Cardiac muscle cell (in vitro differentiated cells and primary cell): Measurements from ENCODE around the gene TCAF1. TPM values are rescaled to one million over a fixed set of nuclear protein-coding genes. Genes with fewer than 3 reads are reported as not detected.
A peak's percentile ranks its signal among the peaks of the same experiment; 100 is the strongest.
"Not testable (repeated sequence)": the region's sequence is repeated elsewhere in the genome, so short reads cannot be mapped to it uniquely, and the experiment has no call there.

Experiments used
- DNase-seq, 2 donors: peaks; one replicate each; pipeline versions ENCODE4 v3.0.0 to v3.0.0-alpha.2; 2010 to 2017; ENCODE audit warnings: low read depth in 1 of 2, low spot score in 1 of 2
- H3K27ac ChIP-seq: fragments of 200-600 bp; sonication (generic); 2 replicates; pipeline ENCODE4 v1.5.1; 2016
- H3K27me3 ChIP-seq: fragments of 200-600 bp; sonication (generic); 2 replicates; pipeline ENCODE4 v1.6.0; 2016; ENCODE audit warnings: control low read depth
- H3K36me3 ChIP-seq: fragments of 200-600 bp; sonication (generic); 2 replicates; pipeline ENCODE4 v1.5.1; 2016; ENCODE audit warnings: control low read depth
- H3K4me1 ChIP-seq: fragments of 200-600 bp; sonication (generic); 2 replicates; pipeline ENCODE4 v1.8.1; 2017; ENCODE audit warnings: low read depth, mild to moderate bottlenecking, mixed run types
- H3K4me3 ChIP-seq: fragments of 200-600 bp; sonication (generic); 2 replicates; pipeline ENCODE4 v1.5.1; 2016; ENCODE audit warnings: mild to moderate bottlenecking
- H3K9me3 ChIP-seq: fragments of 200-600 bp; sonication (generic); 2 replicates; pipeline ENCODE4 v1.5.1; 2017; ENCODE audit warnings: low read depth, mild to moderate bottlenecking, control low read depth
- polyA plus RNA-seq: library from polyadenylated mRNA; unstranded; fragments of >200 nt; fragmentation: Nextera tagmentation; extraction: Ambion mirVana; gene quantifications from 2 replicates; pipeline ENCODE4 v1.2.1, GENCODE V29; 2016
- total RNA-seq: library from RNA; depleted of rRNA; stranded (reverse); fragments of >200 nt; gene quantifications from 2 replicates; pipeline ENCODE4 v1.2.3, GENCODE V29; 2016
- TF ChIP-seq, protein P1 (sequence below): IDR thresholded peaks from 2 replicates; pipeline ENCODE4 v1.5.1; 2012; ENCODE audit warnings: low read depth, mild to moderate bottlenecking, low read length

The TCAF1 gene
- total and polyA plus RNA-seq, 2 experiments from 2014 or later, result 58.6 to 82.7 TPM

DNA sequence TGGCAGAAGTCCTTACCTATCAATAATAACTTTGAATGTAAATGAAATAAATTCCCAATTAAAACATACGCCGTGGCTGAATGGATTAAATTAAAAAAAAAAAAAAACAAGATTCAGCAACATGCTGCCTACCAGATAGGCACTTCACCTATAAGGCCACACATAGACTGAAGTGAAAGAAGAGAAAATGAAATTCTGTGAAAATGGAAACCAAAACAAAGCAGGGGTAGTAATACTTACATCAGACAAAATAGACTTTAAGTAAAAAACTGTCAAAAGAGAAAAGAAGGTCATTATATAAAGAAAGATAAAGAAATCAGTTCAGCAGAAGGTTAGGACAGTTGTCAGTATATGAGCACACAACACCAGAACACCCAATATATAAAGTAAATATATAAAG is 55.3 kb downstream of the TCAF1 start:
- Histone ChIP-seq H3K27ac (no peak overlapping the region), H3K4me1 (no peaks in the 10 kb centered on the region), H3K36me3 (no peaks in the 10 kb centered on the region), H3K27me3 (no peaks in the 10 kb centered on the region), H3K9me3 (no peaks in the 10 kb centered on the region), H3K4me3 (no peak overlapping the region)
- TF ChIP-seq, protein P1, sequence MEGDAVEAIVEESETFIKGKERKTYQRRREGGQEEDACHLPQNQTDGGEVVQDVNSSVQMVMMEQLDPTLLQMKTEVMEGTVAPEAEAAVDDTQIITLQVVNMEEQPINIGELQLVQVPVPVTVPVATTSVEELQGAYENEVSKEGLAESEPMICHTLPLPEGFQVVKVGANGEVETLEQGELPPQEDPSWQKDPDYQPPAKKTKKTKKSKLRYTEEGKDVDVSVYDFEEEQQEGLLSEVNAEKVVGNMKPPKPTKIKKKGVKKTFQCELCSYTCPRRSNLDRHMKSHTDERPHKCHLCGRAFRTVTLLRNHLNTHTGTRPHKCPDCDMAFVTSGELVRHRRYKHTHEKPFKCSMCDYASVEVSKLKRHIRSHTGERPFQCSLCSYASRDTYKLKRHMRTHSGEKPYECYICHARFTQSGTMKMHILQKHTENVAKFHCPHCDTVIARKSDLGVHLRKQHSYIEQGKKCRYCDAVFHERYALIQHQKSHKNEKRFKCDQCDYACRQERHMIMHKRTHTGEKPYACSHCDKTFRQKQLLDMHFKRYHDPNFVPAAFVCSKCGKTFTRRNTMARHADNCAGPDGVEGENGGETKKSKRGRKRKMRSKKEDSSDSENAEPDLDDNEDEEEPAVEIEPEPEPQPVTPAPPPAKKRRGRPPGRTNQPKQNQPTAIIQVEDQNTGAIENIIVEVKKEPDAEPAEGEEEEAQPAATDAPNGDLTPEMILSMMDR, result no peak
- DNase-seq, result no peak

DNA sequence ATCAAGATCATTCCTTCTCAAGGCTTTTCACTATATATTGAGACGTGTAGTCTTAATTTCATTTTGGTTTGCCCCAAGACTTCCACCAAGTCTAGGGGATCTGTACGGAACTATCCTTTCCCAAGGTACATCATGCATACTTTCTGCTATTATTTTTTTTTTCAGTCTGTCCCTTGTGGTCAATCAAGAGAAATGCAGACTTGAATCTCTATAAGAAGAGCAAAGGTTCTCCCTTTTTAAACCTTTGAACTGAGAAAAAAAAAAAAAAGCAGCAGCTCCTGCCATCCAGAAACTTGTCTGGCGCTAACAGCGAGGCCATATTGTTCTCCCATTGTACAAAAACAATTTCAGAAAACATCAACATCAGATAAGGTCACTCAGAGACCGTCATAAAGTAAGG is 60.3 kb downstream of the TCAF1 start:
- DNase-seq, H3K27me3 ChIP-seq, H3K27ac ChIP-seq, H3K36me3 ChIP-seq, H3K9me3 ChIP-seq, H3K4me1 ChIP-seq, H3K4me3 ChIP-seq: not testable (repeated sequence)

DNA sequence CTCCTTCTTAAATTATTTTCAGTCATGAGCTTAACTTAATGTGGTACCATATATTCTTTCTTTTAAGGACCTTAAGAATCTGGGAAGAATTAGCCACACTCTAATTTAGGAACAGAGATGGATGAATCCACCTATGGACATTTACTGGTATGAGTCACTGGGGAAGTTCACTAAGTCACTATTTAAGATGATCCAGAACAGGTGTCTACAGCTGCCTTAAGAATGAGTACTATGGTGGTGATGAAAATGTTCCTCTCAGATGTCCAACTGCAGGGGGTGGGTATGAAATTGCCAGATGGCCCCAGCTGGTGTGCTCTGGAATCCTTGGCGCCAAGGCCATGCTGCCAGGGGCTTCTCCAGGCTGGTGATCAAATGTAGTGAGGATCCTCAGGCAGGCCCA is 61.9 kb downstream of the TCAF1 start:
- not testable (repeated sequence) for H3K36me3 ChIP-seq, H3K4me1 ChIP-seq, H3K4me3 ChIP-seq, H3K27ac ChIP-seq, H3K9me3 ChIP-seq, H3K27me3 ChIP-seq, DNase-seq

DNA sequence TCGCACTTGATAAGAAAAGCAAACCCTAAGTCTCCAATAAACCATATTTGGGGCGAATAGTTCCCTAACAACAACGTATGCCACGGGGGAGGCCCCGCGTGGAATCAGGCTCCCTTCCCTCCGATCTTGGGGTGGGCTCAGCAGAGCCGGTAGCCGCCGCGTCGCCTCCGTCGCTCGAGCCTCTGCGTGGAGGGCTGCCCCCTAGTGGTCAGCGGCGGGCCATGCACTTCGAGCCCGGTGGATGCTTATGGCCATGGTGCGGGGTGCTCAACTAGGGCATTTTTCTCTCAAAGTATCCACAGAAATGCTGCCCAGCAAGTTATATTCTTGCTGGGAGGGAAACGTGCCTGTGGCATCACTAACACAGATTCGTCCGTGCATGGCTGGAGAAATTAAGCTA is 64.8 kb downstream of the TCAF1 start:
- H3K36me3 ChIP-seq, result not testable (repeated sequence)
- H3K4me3 ChIP-seq, result peak overlapping the region; percentile 26
- TF ChIP-seq, protein P1, result peak; percentile 26

DNA sequence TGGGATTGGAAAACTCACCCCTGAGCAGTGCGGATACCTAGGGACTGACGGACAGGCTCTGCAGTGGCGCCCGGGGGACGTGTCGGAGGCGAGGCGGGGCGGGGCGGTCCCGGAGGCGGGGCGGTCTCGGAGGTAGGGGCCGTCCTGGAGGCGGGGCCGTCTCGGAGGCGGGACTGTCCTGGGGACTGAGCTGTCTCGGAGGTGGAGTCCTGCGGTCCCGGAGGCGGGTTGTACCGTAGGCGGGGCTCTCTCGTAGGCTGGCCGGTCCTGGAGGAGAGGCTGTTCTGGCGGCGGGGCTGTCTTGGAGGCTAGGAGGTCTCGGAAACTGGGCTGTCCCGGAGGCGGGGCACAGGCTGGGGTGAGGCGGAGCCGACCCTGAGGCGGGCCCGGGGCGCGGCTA is 65.4 kb downstream of the TCAF1 start:
- not testable (repeated sequence) for DNase-seq, H3K9me3 ChIP-seq, H3K4me3 ChIP-seq, H3K27ac ChIP-seq, H3K27me3 ChIP-seq, H3K4me1 ChIP-seq, H3K36me3 ChIP-seq

More for the DNA sequence above, 64.8 kb downstream of the TCAF1 start:
- not testable (repeated sequence) for H3K27me3 ChIP-seq, H3K27ac ChIP-seq, DNase-seq, H3K4me1 ChIP-seq, H3K9me3 ChIP-seq

DNA sequence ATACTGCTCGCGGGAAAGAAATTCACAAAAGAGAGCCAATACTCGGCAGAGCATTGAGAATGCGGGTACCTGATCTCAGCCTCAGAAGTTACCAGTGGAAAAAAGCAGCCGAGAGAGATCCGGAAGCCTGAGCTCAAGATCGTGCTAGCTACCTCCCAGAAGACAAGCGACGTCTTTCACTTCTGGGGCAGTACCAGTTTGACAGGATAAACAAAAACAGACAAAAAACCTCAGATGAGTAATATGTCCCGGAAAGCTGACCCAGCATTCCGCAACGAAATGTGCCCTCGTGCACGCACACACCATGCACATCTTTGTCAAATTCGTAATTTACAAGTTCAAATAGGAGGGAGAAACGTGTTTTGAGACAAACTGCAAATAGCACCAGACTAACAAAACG is 65.9 kb downstream of the TCAF1 start:
- H3K27me3 ChIP-seq, H3K4me1 ChIP-seq, H3K4me3 ChIP-seq, H3K36me3 ChIP-seq, H3K27ac ChIP-seq, H3K9me3 ChIP-seq, DNase-seq: not testable (repeated sequence)

DNA sequence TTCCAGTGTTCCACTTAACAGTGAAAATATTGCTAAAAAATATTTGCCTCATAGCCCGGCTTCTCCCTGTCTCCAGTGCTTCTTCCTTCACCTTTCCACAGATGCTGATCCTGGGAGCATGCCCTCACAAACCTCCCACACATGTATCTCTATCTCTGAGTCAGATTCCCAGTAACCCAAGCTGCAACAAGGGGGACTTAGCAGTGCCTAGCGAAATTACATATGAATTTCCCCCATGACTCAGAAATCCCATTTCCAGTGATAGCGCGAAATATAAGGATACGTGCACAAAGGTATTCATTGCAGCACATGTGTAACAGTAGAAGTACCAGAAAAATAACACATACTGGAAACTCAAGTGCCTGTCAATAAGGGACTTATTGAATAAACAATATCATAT is 75.4 kb downstream of the TCAF1 start:
- not testable (repeated sequence) for H3K9me3 ChIP-seq, H3K27me3 ChIP-seq, H3K4me3 ChIP-seq, H3K27ac ChIP-seq, H3K36me3 ChIP-seq, H3K4me1 ChIP-seq, DNase-seq

DNA sequence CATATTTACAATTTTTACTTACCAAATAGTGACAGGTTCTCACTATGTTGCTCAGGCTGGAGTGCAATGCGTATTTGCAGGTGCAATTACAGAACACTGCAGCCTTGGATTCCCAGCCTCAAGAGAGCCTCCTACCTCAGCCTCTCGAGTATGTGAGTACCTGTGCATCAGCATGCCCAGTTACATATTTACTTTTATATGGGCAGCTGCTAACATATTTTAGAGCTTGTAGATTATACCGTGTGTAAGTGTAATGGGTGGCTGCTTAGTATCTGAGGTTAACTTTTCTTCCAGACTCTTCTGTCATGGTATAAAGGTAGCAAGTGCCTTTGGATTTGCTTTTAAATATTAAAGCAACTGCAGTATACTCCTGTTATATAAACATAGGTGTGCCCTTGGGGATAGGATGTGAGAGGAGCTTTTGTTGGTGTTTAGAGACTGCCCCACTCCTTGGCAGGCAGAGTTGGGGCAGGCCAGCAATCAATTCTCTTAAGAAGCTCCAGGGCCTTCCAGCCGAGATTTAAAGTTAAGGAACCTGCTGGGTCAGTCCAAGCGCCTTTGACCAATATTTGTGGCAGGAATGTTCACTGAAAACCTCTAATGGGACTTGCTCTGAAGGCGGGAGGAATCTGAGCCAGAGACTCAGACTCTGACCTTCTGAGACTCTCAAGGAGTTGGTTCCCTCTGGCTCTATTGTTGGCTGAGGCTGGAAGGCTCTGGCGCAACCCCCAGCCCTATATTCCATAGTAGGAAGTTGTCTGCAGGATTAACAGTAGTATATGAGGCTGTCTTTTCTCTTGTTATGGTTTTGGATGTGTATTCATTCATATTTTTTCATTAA is 77.5 kb downstream of the TCAF1 start:
- not testable (repeated sequence) for H3K36me3 ChIP-seq, DNase-seq, H3K9me3 ChIP-seq, H3K27me3 ChIP-seq, H3K4me1 ChIP-seq, H3K4me3 ChIP-seq, H3K27ac ChIP-seq

DNA sequence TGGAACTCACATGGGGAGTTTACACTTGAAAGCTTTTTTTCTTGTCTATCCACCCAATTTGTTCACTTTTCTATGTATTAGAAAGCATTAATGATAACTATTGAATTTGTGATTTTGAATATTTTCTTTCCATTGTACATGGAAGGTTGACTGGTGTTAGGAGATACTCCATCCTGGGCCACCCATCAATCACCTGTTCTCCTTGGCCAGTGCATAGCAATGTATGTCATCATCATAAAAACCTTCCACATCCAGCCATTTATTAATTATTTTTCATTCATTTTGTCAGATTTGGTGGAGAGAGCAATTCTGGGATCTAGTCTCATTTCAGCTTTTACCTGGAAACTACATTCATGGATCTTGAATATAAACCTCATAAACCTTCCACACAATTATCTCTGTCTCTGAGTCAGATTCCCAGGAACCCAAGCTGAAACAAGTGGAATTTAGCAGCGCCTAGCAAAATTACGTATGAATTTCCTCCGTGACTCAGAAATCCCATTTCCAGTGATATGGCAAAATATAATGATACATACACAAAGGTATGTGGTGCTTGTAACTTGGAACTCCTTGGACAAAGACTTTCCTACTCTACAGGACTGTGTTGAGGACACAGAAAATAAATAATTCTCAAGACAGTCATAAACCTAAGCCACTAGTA is 78.2 kb downstream of the TCAF1 start:
- not testable (repeated sequence) for H3K9me3 ChIP-seq, H3K27ac ChIP-seq, DNase-seq

DNA sequence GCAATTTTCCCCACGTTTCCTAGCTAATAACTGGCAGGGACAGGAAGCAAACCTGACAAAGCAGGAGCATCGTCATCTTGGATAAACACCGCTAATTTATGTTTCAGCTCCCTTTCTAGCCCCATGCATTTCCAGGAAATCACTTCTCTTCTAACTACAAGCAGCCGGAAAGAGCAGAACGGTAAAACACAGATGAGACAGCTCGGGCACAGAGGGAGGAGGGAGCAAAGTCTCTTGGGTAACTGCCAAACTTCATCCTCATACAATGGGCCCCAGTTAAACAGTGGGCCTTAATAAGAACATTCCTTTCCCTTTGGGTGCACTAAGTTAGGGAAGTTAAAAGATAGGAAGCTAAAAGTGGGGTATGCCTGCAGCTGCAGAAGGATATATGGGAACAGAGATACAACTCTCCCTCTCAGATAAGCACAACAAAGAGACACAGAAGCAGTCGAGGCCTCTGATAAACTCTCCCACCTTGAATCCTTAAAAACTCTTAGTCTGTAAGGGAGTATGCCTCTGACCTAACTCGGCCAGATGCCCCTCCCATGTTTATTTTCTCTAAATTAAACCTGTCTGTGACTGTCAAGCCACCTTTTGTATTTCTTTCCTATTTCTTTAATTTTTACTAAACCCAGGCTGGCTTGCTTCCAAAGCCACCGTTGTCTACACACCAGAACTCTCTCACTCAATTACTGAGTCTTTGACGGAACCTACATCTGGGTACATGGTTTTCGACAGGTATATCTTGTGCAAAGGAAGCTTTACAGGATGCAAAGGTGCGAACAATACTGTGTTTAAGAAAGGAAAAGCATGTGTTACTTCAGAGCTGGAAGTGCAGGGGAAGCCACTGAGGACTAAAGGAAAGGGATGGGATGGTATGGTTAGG is 80.3 kb downstream of the TCAF1 start:
- H3K36me3 ChIP-seq, H3K27me3 ChIP-seq, DNase-seq, H3K4me3 ChIP-seq, H3K27ac ChIP-seq, H3K4me1 ChIP-seq, H3K9me3 ChIP-seq: not testable (repeated sequence)

More for the DNA sequence above, 78.2 kb downstream of the TCAF1 start:
- H3K27me3 ChIP-seq, H3K4me1 ChIP-seq, H3K36me3 ChIP-seq, H3K4me3 ChIP-seq: not testable (repeated sequence)

DNA sequence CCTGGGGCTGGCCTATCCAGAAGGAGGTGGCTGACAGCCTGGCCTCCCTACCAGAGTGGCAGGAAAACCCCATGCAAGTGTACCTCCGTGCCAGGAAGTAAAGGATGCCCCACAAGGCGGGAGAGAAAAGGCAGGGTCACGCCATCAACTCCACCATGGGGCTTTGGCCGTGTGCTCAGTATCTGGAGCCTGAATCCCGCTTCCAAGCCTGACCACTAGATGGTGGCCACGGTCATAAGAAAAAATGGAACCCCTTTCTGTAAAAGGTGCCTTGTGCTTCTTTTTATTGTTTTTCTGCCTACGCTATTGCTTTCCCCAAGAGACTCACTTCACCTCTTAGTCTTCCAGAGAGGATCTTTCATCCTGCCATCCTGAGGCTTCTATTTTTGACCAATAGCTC is 84.1 kb downstream of the TCAF1 start:
- H3K36me3 ChIP-seq, result not testable (repeated sequence)

More for the DNA sequence above, 84.1 kb downstream of the TCAF1 start:
- not testable (repeated sequence) for H3K27ac ChIP-seq, H3K4me3 ChIP-seq, H3K9me3 ChIP-seq, H3K4me1 ChIP-seq, H3K27me3 ChIP-seq, DNase-seq
